ENCODE measurements around the gene ASB15. TPM values are rescaled to one million over a fixed set of nuclear protein-coding genes. Genes with fewer than 3 reads are reported as not detected.
A peak's percentile ranks its signal among the peaks of the same experiment; 100 is the strongest.

ASB15 gene
- total and polyA plus RNA-seq, 2 of the 13 experiments (the other 11 are each of a cell fraction or from before 2014, with no cell fraction given): not detected

- TF ChIP-seq ZNF883 (CRISPR knock-in tag; IDR thresholded peaks at IDR 0.05; ENCODE audit: not compliant biosample characterization): peak; percentile 37
- TF ChIP-seq ZNF460 (CRISPR knock-in tag; IDR thresholded peaks at IDR 0.05; ENCODE audit: borderline replicate concordance): no peak
- no peak for TF ChIP-seq ZBTB37 (CRISPR knock-in tag; IDR thresholded peaks at IDR 0.05)
- peak; percentile 43; the same call in 1 of the 2 replicates for TF ChIP-seq KAT7 (CRISPR knock-in tag; IDR thresholded peaks at IDR 0.05; ENCODE audit: borderline replicate concordance)
- TF ChIP-seq MED1 (CRISPR knock-in tag; IDR thresholded peaks at IDR 0.05): peak; percentile 49; the same call in 1 of the 2 replicates
- TF ChIP-seq, protein P1, sequence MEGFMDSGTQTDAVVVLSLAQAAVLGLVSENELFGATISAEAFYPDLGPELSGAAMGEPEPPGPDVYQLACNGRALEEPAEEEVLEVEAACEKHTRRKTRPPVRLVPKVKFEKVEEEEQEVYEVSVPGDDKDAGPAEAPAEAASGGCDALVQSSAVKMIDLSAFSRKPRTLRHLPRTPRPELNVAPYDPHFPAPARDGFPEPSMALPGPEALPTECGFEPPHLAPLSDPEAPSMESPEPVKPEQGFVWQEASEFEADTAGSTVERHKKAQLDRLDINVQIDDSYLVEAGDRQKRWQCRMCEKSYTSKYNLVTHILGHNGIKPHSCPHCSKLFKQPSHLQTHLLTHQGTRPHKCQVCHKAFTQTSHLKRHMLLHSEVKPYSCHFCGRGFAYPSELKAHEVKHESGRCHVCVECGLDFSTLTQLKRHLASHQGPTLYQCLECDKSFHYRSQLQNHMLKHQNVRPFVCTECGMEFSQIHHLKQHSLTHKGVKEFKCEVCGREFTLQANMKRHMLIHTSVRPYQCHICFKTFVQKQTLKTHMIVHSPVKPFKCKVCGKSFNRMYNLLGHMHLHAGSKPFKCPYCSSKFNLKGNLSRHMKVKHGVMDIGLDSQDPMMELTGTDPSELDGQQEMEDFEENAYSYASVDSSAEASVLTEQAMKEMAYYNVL (CRISPR knock-in tag; IDR thresholded peaks at IDR 0.05; ENCODE audit: borderline replicate concordance): peak; percentile 25; the same call in 1 of the 2 replicates
- no peak for TF ChIP-seq PLRG1 (conservative IDR thresholded peaks at IDR 0.05)
- TF ChIP-seq ZNF224 (CRISPR knock-in tag; IDR thresholded peaks at IDR 0.05): no peak; the same call in 1 of the 2 replicates
- no peak for TF ChIP-seq ZBTB42 (CRISPR knock-in tag; IDR thresholded peaks at IDR 0.05)
- 0 out of 4 replicates have a peak, but pooled peaks of 1 of the 2 experiments have one; percentile 2 for TF ChIP-seq REST (IDR thresholded peaks at IDR 0.05; ENCODE audit: borderline replicate concordance in 1 of 2, low read depth in 1 of 2, low read length in 2 of 2)
- no peak for TF ChIP-seq MAFF (IDR thresholded peaks at IDR 0.05; ENCODE audit: low read depth, low read length)
- no peak for TF ChIP-seq ZBTB33 (CRISPR knock-in tag; IDR thresholded peaks at IDR 0.05)
- TF ChIP-seq, protein P2, sequence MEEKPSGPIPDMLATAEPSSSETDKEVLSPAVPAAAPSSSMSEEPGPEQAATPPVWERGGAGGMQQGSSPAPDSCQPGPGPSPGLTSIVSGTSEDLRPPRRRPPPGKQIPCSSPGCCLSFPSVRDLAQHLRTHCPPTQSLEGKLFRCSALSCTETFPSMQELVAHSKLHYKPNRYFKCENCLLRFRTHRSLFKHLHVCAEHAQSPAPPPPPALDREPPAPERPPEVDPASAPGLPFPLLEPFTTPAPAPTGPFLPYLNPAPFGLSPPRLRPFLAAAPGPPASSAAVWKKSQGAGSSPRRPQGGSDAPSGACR (CRISPR knock-in tag; IDR thresholded peaks at IDR 0.05): no peak
- no peak for TF ChIP-seq ZNF552 (CRISPR knock-in tag; IDR thresholded peaks at IDR 0.05; ENCODE audit: borderline replicate concordance)
- TF ChIP-seq REPIN1 (CRISPR knock-in tag; IDR thresholded peaks at IDR 0.05; ENCODE audit: borderline replicate concordance, low read depth): peak; percentile 82
- peak; percentile 42 for TF ChIP-seq RBM39 (IDR thresholded peaks at IDR 0.05; ENCODE audit: low read depth, low read length, poor library complexity, severe bottlenecking)
- no peak; the same call in 1 of the 2 replicates for TF ChIP-seq PITX1 (CRISPR knock-in tag; IDR thresholded peaks at IDR 0.05)
These were observed 44.0 kb upstream of the ASB15 start, which contains the start of gene NDUFA5 (continued) for GRCh38 chr7:123557398-123558288.
